GM18519 (cell line): ENCODE results near the gene KREMEN1.
"Not testable (repeated sequence)": the region's sequence is repeated elsewhere in the genome, so short reads cannot be mapped to it uniquely, and the experiment has no call there.

Experiments used
- ATAC-seq: cut with Tn5 transposase; IDR thresholded peaks from one replicate; pipeline ENCODE4 v1.9.1; 2021; ENCODE audit warnings: mild to moderate bottlenecking, moderate library complexity; ENCODE audit not compliant: unreplicated experiment, low FRiP score

Gene KREMEN1

DNA sequence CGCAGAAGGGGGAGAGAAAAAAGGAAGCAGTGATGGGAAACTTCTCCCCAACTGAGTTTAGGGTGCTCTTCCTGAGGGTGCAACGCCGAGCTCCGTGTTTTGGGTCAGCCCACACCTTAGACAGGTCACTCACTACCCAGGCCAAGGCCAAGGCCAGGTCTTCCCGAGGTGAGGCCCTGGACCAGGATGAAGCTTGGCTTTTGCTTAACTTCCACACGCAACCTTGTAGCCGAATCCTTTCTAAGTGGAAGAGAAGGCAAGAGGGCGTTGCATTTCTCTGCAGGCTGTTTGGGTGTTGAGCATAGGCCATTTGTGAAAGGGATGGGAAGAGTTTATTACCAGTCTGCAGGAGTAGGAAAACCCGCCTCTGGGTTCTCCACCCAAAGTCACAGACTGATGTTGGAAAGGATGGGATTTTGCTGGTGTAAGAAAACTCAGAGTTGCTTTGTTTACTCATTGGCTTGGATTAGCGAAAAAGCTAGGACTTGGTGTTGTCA is 1.5 kb downstream of the KREMEN1 start:
- ATAC-seq, result no peak

DNA sequence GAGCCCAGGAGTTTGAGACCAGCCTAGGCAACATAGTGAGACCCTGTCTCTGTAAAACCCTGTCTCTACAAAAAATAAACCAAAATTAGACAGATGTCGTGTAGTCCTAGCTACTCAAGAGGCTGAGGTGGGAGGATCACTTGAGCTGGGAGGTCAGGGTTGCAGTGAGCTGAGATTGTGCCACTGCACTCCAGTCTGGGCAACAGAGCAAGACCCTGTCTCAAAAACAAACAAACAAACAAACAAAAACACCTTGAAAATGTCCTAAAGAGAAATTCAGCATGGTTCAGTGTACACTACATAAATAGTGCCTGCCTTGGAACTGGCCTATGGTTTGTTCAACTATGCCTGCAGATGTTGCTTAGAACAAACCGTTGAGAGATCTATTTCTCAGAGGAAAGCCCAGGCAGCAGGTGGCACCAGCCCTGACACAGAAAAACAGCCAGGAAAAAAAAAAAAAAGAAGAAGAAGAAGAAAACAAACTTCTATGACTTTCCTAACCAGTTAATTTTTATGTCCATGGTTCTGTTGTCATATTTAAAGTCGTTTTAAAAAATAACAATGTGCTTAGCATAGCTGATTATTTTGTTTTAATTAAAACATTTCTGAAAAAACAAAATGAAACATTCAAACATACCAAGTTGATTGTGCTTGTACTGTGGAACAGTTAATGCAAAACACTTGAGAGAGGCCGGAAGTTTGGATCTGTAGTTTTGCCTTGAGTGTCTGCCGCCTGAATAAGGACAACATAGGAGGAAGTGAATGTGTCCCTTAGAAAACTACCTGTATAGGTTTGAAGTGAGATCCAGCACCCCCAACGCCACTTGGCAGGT is 5.4 kb downstream of the KREMEN1 start:
- no peak for ATAC-seq

- no peak for ATAC-seq
Measured at GRCh38 chr22:29078869-29079207, 6.0 kb downstream of the KREMEN1 start.

GRCh38 chr22:29079218-29079901 is 6.5 kb downstream of the KREMEN1 start:
- no peak for ATAC-seq

GRCh38 chr22:29080106-29080975 is 7.5 kb downstream of the KREMEN1 start:
- no peak for ATAC-seq

GRCh38 chr22:29081517-29082236 is 8.8 kb downstream of the KREMEN1 start:
- ATAC-seq, result no peak

- no peak for ATAC-seq
Measured at GRCh38 chr22:29082826-29083545, 10.2 kb downstream of the KREMEN1 start.

GRCh38 chr22:29083576-29083932 is 10.7 kb downstream of the KREMEN1 start:
- ATAC-seq, result not testable (repeated sequence)

GRCh38 chr22:29083933-29084591 is 11.2 kb downstream of the KREMEN1 start:
- no peak for ATAC-seq

DNA sequence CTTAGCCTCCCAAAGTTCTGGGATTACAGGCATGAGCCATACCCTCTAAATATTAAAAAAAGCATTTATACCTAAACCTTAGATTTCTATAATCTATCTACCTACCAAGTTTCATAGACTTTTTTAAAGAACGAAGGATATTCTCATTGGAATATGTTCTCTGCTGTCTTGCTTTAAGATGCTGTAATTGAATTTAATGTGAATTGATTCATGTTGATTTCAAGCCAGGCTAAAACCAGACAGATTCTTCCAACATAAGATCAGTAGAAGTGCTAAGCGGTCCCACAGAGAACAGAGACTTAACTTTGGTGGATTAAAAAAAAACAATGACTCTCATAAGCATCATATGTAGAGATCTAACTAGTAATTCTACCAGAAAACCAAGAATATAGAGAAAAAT is 14.2 kb downstream of the KREMEN1 start:
- no peak for ATAC-seq

- ATAC-seq, result no peak
Measured at GRCh38 chr22:29088809-29089208, 16.0 kb downstream of the KREMEN1 start.

GRCh38 chr22:29089507-29089906 is 16.7 kb downstream of the KREMEN1 start:
- ATAC-seq, result no peak

DNA sequence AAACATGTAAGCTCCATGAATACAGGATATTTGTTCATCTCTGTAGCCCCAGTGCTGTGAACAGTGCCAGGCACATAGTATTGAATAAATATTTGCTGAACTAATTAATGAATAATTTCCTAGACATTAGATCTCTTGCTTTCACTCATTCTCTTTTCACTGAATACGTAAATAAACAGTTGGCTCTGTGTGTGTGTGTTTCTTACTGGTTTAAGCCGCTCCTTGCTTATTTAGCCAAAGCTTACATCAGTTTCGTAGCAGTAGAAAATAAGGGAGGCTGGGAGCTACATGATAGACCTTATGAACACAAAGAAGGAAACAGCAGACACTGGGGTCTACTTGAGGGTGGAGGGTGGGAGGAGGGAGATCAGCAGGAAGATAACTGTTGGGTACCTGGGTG is 17.2 kb downstream of the KREMEN1 start:
- no peak for ATAC-seq

DNA sequence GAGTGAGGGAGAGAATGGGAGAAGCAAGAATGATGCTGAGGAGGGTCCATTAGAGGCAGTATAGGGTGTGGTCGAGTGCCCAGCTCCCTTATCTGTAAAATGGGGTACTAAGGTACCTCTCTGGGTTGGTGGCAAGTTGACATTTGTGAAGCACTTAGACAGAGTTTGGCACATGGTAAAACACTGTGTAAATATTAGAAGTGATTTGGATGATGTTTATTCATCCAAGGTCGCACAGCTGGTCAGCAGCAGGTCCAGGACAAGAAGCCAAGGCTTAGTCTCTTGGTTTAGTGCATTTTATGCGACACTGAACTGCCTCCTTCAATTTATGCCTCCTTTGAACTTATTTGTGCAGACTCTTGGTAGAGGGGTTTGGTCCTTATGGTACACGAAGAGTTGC is 19.4 kb downstream of the KREMEN1 start:
- no peak for ATAC-seq

DNA sequence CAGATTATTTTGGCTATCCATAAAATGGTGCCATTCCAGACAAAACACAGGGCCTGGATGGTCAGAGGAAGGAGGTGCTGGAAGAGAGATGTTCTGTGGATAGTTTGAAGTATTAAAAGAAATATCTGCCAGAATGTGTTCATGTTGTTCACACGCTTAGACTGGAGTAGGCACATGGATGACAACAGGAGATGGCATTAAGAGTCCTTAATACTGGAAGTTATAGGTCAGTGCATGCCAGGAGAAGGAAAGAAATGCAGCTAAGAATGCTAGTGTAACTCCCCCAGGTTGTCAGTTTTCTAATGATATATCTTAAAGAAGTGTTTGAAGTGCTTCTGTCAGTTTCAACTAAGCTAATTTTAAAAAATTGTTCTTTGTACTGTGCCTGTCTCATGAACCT is 20.2 kb downstream of the KREMEN1 start:
- ATAC-seq, result no peak

DNA sequence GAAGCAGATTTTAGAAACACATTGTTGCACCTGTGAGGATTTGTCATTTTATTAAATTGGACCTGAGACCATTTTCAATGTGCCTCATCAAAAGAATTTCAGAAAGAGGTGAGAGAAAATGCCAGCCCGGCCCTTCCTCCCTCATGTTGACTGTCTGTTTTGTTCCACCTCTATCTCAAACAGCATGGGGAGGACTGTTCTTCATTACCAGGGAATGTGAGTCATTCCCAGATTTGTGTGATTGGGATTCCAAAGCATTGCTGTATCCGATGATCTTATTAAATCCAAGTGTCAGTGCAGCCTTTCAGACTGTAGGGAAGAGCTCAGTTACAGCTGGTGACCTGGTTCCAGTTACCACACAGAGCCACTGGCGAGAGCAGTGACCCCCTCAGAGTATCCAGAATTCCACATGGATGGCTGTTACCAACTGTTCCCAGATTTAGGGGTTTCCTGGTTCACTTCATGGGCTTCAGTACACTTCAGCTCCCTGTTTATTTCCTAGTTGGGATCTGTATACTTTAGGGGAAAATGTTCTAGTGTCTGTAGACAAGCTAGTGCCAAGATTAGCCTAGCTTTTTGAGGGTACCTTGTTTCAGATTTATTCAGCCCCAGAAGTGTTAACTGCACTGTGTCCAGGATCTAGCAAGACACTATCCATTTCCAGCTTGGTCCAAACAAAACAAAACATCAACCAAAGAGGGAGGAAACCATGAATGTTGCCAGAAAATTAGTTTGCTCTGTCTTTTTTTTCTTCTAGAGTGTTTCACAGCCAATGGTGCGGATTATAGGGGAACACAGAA is 20.9 kb downstream of the KREMEN1 start:
- no peak for ATAC-seq

DNA sequence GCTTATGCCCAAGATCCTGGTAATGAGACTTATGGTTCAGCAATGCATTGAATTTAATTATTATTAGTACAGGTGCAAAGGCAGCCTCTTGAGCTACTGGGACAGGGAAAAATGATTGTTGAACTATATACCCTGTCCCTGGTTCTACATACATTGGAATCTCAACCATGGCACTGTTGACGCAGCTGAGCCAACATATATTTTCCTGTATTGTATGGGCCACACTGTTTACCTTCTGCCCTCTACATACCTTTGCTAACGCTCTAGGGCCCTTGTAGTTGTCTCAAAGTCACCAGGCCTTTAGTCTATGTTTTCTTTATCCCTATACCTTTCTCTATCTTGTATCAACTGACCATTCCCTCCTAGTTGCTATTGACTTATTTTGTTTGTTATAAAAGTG is 22.6 kb downstream of the KREMEN1 start:
- ATAC-seq, result no peak
